ENCODE results near the gene TBC1D21.

- TF ChIP-seq EZH2 (IDR thresholded peaks at IDR 0.05; ENCODE audit: borderline replicate concordance, low read depth, low read length, poor library complexity, severe bottlenecking), result no peak
- TF ChIP-seq CTCF (conservative IDR thresholded peaks at IDR 0.05; ENCODE audit: low read depth, low read length), result no peak
Measured at GRCh38 chr15:73912030-73912596, 38.7 kb downstream of the TBC1D21 start.

All from A673 (cell line).